Lung (tissue), 12 donors: ENCODE data around the gene ADGRL1. TPM values are rescaled to one million over a fixed set of nuclear protein-coding genes. Genes with fewer than 3 reads are reported as not detected.
A peak's percentile ranks its signal among the peaks of the same experiment; 100 is the strongest.
"Not testable (repeated sequence)": the region's sequence is repeated elsewhere in the genome, so short reads cannot be mapped to it uniquely, and the experiment has no call there.

Source experiments
- ATAC-seq: fragments of 200-7000 bp; cut with Tn5 transposase; one replicate; pipeline ENCODE4 v1.9.1; 2020; ENCODE audit warnings: moderate number of reproducible peaks; ENCODE audit not compliant: insufficient read depth, low FRiP score
- DNase-seq, 3 donors: peaks; one replicate each; pipeline ENCODE4 v3.0.0-alpha.2; 2013 to 2017
- H3K27ac ChIP-seq, 2 donors: one replicate each; pipeline ENCODE4 v1.5.1; 2013; ENCODE audit warnings: mild to moderate bottlenecking in 2 of 2, moderate library complexity in 2 of 2, control low read depth in 1 of 2, inconsistent platforms in 1 of 2, low read depth in 1 of 2, low read length in 1 of 2
- H3K27me3 ChIP-seq, 3 donors: one replicate each; pipeline ENCODE4 v1.5.1; 2013; ENCODE audit warnings: low read length in 2 of 3; ENCODE audit not compliant: control insufficient read depth in 3 of 3, insufficient read depth in 3 of 3
- H3K36me3 ChIP-seq, 4 donors: one replicate each; pipeline ENCODE4 v1.5.1; 2013; ENCODE audit warnings: low read length in 4 of 4, mild to moderate bottlenecking in 1 of 4, moderate library complexity in 1 of 4; ENCODE audit not compliant: control insufficient read depth in 4 of 4, insufficient read depth in 4 of 4
- H3K4me1 ChIP-seq, 5 donors: one replicate each; pipeline ENCODE4 v1.5.1; 2013; ENCODE audit warnings: low read length in 5 of 5, mild to moderate bottlenecking in 2 of 5, moderate library complexity in 1 of 5; ENCODE audit not compliant: control insufficient read depth in 5 of 5, insufficient read depth in 5 of 5
- H3K4me3 ChIP-seq: one replicate; pipeline ENCODE4 v1.5.1; 2013; ENCODE audit warnings: mild to moderate bottlenecking, control low read depth, moderate library complexity
- H3K9ac ChIP-seq, 2 donors: one replicate each; pipeline ENCODE4 v1.5.1; 2013; ENCODE audit warnings: low read length in 2 of 2, control low read depth in 1 of 2; ENCODE audit not compliant: insufficient read depth in 1 of 2
- H3K9me3 ChIP-seq, 4 donors: one replicate each; pipeline ENCODE4 v1.5.1; 2013; ENCODE audit warnings: low read length in 3 of 4, mild to moderate bottlenecking in 1 of 4, moderate library complexity in 1 of 4; ENCODE audit not compliant: control insufficient read depth in 4 of 4, insufficient read depth in 3 of 4
- WGBS, 2 donors: extraction: QIAGEN DNeasy Blood & Tissue Kit; methylation state at CpG; one replicate each; pipeline ENCODE4 v1.1.7; 2013; 5-methylcytosine and 5-hydroxymethylcytosine counted together
- polyA plus RNA-seq, 2 donors: library from polyadenylated mRNA; stranded (reverse); fragments of 200-250 nt; gene quantifications; one replicate each; pipeline ENCODE4 v1.2.1, GENCODE V29; 2013
- total RNA-seq, 2 donors: library from RNA; depleted of rRNA in 1 of 2; stranded (reverse); fragments of >200 nt in 1 of 2; gene quantifications; one replicate each; pipeline ENCODE4 v1.2.1, GENCODE V29; 2014 to 2021
- TF ChIP-seq, protein P1 (sequence below): IDR thresholded peaks from 2 replicates; pipeline ENCODE4 v1.5.1; 2012; ENCODE audit warnings: mild to moderate bottlenecking; ENCODE audit errors: control extremely low read depth, extremely low read depth
- donor health status: control.
- donor health status: control.
- donor health status: Bipolar disorder and iron deficiency.
- donor health status: healthy.
- donor health status: DM: yes; HTN: yes; CAD: no.

ADGRL1 gene
- total and polyA plus RNA-seq, 4 donors, result 9.4 to 35.9 (median 19.3) TPM

DNA sequence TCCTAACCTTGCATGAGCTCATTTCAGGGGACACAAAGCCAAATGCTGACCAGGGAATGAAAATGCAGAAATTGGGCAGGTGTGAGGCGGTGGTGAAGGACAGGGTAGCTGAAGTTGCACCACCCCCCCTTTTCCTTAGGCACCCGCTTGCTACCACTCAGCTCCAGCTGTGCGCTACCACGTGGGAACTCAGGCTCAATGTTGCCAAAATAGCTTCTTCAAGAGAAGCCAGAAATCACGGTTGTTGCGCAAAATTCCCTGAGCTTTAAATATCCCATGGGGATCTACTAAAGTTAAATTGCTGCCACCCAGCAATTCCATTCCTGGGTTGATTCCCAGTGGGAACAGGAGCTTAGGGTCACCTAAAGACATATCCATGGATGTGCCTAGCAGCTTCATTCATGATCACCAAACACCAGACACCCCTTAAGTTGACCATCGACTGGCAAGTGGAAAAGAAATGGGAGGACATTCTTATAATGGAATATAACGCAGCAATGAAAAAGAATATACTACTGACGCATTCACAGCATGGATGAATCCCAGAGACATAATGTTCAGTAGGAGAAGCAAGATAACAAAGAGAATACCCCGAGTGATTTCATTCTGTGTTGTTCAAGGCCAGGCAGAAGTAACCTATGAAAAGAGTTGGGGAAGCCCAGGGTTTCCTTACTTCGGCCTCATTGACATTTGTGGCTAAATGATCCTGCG is 12.8 kb upstream of the ADGRL1 start:
- ATAC-seq (no peak), DNase-seq (peak in 2 of 3 donors; percentile 53 to 69)
- no peaks in the 10 kb centered on the region for H3K36me3 ChIP-seq
- WGBS, 2 donors, result 80% methylated on average over 12 of the region's 12 CpGs
- H3K27me3 ChIP-seq, result peaks cover 0 to 5% (median 0%) of the 10 kb centered on the region in 3 donors
- H3K9me3 ChIP-seq, result peaks cover 0 to 2% (median 0%) of the 10 kb centered on the region in 4 donors
- TF ChIP-seq, protein P1, sequence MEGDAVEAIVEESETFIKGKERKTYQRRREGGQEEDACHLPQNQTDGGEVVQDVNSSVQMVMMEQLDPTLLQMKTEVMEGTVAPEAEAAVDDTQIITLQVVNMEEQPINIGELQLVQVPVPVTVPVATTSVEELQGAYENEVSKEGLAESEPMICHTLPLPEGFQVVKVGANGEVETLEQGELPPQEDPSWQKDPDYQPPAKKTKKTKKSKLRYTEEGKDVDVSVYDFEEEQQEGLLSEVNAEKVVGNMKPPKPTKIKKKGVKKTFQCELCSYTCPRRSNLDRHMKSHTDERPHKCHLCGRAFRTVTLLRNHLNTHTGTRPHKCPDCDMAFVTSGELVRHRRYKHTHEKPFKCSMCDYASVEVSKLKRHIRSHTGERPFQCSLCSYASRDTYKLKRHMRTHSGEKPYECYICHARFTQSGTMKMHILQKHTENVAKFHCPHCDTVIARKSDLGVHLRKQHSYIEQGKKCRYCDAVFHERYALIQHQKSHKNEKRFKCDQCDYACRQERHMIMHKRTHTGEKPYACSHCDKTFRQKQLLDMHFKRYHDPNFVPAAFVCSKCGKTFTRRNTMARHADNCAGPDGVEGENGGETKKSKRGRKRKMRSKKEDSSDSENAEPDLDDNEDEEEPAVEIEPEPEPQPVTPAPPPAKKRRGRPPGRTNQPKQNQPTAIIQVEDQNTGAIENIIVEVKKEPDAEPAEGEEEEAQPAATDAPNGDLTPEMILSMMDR, result no peak
- no peak overlapping the region for H3K27ac ChIP-seq
- H3K9ac ChIP-seq, result no peak overlapping the region
- no peak overlapping the region for H3K4me3 ChIP-seq
- peaks cover 0 to 1% (median 0%) of the 10 kb centered on the region in 5 donors for H3K4me1 ChIP-seq

DNA sequence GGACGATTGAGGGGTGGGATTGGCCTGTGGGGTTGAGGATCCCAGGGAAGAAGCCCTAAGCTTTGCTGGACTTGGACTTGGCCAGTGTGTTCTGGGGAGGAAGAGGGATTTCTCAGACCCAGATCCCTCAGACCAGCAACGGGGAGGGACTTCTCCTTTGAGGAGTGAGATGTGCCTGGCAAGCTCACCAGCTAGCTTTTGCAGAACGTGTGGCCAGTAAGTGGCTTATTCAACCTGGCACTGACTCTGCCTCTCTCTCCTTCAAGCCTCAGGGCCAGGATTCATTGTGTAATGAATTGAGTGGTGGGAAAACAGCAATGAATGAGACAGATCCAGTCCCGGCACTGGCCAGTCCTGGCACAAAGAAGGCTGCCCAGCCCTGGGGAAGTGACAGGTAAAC is 11.9 kb upstream of the ADGRL1 start:
- peak overlapping the region in 1 of 2 donors; percentile 47 for H3K27ac ChIP-seq
- 19 to 22% methylated on average over 4 of the region's 4 CpGs for WGBS, 2 donors
- not testable (repeated sequence) for H3K4me1 ChIP-seq, H3K4me3 ChIP-seq, ATAC-seq, H3K9ac ChIP-seq, DNase-seq, H3K27me3 ChIP-seq, H3K9me3 ChIP-seq, H3K36me3 ChIP-seq

DNA sequence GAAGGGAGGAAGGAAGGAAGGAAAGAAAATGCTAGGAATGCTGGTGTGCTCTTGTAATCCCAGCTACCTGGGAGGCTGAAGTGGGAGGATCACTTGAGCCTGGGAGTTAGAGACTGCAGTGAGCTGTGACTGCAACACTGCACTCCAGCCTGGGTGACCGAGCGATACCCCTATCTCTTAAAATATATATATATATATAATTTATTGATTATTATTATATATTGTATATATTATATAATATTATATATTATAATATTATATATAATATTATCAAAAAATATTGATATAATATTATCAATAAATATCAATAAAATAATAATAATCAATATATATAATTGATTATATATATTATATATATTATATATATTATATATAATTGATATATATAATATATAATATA is 8.6 kb upstream of the ADGRL1 start:
- no peak for DNase-seq
- H3K4me3 ChIP-seq, result no peak overlapping the region
- TF ChIP-seq, protein P1, result no peak
- H3K36me3 ChIP-seq, result no peaks in the 10 kb centered on the region
- H3K27ac ChIP-seq, result no peak overlapping the region
- H3K9ac ChIP-seq, result no peak overlapping the region
- 89 to 99% methylated on average over 2 of the region's 2 CpGs for WGBS, 2 donors
- no peak for ATAC-seq
- H3K4me1 ChIP-seq, result peaks cover 0 to 4% (median 0%) of the 10 kb centered on the region in 5 donors
- peaks cover 0 to 2% (median 0%) of the 10 kb centered on the region in 4 donors for H3K9me3 ChIP-seq
- peaks cover 0 to 3% (median 2%) of the 10 kb centered on the region in 3 donors for H3K27me3 ChIP-seq

DNA sequence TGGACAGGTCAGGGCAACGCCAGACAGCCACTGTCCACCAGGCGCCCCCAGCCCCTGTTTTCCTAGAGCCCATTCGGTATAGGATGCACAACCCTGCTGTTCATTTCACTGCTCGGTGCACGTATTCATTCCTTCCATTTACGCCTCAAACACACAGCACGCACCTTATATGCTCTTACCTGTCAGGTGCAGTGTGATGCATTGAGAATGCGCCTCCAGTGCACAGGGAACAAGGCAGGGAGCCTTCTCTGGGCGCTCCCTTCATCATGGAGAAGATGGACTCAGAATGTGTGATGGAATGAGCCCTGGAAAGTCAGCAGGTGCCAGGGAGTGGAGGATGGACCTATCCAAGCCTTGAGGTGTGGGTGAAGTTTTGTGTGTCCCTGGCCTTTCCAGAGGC is 4.2 kb upstream of the ADGRL1 start:
- DNase-seq, H3K36me3 ChIP-seq, H3K9ac ChIP-seq, H3K9me3 ChIP-seq, H3K4me3 ChIP-seq, H3K27ac ChIP-seq, H3K27me3 ChIP-seq, ATAC-seq: not testable (repeated sequence)
- 66 to 81% methylated on average over 9 of the region's 9 CpGs for WGBS, 2 donors
- peaks cover 0 to 13% (median 0%) of the 10 kb centered on the region in 5 donors for H3K4me1 ChIP-seq

DNA sequence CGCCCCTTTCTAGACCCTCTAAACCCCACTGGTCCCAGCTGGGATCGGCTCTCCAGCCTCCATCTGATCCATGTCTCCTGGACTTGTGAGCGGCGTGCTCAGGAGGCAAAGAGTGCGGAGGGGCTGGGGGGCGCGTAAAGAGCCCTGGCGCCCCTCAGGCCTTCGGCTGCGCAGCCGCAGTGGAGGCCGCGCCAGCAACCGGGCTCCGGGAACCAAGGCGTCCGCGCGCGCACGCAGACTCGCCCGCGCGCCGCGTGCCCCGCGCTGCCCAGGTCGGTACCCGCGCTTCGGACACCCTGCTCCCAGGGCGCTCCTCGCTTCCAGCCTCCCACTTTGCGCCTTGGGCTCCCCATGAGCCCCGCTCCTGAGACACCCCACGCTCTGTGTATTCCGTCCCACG is 3.4 kb upstream of the ADGRL1 start:
- Histone ChIP-seq H3K9ac (peak overlapping the region in 1 of 2 donors; percentile 23), H3K4me1 (peaks cover 0 to 20% (median 2%) of the 10 kb centered on the region in 5 donors)
- not testable (repeated sequence) for H3K27me3 ChIP-seq, H3K9me3 ChIP-seq, H3K36me3 ChIP-seq, H3K4me3 ChIP-seq, ATAC-seq, H3K27ac ChIP-seq
- WGBS, 2 donors, result 1 to 2% methylated on average over 30 to 40 of the region's 40 CpGs
- peak in 2 of 3 donors; percentile 72 for DNase-seq

DNA sequence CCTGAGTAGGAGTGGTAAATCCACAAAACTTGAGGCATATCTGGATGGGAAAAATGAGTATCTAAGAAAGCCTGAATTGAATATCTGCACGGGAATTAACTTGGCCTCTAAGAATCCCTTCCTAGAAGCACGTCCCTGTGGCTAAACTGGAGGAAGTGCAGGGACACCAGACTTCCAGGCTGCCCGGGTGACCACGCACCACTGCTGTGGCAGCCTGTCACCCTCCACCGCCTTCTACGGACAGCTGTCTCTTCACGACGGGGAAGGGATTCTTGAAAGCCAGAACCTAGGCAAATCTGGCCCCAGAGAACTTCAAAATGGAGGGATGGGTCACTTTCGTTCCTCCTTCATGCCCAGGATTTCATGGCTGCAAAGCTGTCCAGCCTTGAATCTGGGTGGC is 2.5 kb upstream of the ADGRL1 start:
- H3K4me3 ChIP-seq, ATAC-seq, H3K9ac ChIP-seq, H3K36me3 ChIP-seq, H3K27ac ChIP-seq, DNase-seq, H3K27me3 ChIP-seq, H3K9me3 ChIP-seq: not testable (repeated sequence)
- peaks cover 0 to 20% (median 2%) of the 10 kb centered on the region in 5 donors for H3K4me1 ChIP-seq
- 36 to 37% methylated on average over 9 of the region's 9 CpGs for WGBS, 2 donors

DNA sequence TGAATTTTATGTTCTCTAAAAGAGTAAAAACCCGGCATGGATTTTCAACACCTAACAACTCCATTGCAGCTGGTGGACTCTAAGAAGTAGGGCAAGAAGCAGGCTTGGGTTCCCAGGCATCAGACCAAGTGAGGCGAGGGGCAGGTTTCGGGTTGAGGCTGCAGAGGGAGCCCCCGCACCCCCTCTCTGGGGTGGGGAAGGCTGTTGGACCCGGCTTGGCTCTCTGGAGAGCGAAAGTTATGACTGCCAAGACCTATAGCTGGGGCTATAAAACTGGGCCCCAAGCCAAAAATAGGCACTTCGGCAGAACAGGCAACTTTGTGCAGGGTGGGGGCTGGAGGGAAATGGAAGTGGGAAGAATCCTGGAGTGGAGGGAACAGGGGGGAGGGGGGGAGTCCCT is 1.8 kb upstream of the ADGRL1 start:
- WGBS, 2 donors, result 26 to 39% methylated on average over 6 to 7 of the region's 7 CpGs
- H3K9me3 ChIP-seq, H3K36me3 ChIP-seq, H3K4me3 ChIP-seq, H3K27me3 ChIP-seq, ATAC-seq, H3K27ac ChIP-seq, H3K9ac ChIP-seq: not testable (repeated sequence)
- peak in 2 of 3 donors; percentile 77 for DNase-seq
- peaks cover 0 to 20% (median 2%) of the 10 kb centered on the region in 5 donors for H3K4me1 ChIP-seq
